Omental fat pad (tissue), 4 donors: ENCODE results near the gene PROSER2. TPM values are rescaled to one million over a fixed set of nuclear protein-coding genes. Genes with fewer than 3 reads are reported as not detected.

ENCODE experiments used
- ATAC-seq: fragments of 150-250 bp; one replicate; pipeline ENCODE4 v1.9.1; 2016; ENCODE audit warnings: mild to moderate bottlenecking, moderate library complexity; ENCODE audit not compliant: low FRiP score
- DNase-seq: peaks from one replicate; pipeline ENCODE4 v3.0.0-alpha.2; 2019; ENCODE audit warnings: low spot score
- total RNA-seq, 4 donors: library from RNA; depleted of rRNA; stranded (reverse); fragments of >200 nt; gene quantifications; one replicate each; pipeline ENCODE4 v1.1.0, GENCODE V29; 2016
- TF ChIP-seq, protein P1 (sequence below), 3 donors: fragments of 450-650 bp; IDR thresholded peaks; one replicate each; pipeline ENCODE4 v1.5.1; 2016 to 2017; ENCODE audit warnings: antibody characterized with exemption in 3 of 3, mild to moderate bottlenecking in 3 of 3, moderate library complexity in 2 of 3

The PROSER2 gene
- total RNA-seq, 4 donors from 2014 or later = 1.1 to 8.2 (median 6.3) TPM

DNA sequence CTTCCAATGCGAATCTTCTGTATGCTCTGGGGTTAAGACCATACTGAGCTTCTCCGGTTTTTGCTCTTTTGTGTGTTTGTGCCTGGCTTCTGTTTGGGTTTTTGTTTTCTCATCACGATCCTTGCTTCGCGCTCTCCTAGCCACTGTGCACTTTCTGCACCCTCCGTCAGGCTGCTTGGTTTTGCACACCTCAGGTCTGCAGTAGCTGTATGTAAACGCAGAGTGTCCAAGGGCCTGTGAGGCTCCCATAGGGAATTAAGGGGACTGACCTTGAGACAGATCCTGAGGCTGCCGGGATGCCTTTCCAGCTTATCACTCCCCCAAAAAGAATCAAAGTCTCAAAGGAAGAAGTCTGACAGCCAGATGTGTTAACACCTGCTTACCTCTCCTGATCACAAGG lies 95.2 kb downstream of the PROSER2 start:
- ATAC-seq (no peak), DNase-seq (no peak)
- TF ChIP-seq, protein P1, sequence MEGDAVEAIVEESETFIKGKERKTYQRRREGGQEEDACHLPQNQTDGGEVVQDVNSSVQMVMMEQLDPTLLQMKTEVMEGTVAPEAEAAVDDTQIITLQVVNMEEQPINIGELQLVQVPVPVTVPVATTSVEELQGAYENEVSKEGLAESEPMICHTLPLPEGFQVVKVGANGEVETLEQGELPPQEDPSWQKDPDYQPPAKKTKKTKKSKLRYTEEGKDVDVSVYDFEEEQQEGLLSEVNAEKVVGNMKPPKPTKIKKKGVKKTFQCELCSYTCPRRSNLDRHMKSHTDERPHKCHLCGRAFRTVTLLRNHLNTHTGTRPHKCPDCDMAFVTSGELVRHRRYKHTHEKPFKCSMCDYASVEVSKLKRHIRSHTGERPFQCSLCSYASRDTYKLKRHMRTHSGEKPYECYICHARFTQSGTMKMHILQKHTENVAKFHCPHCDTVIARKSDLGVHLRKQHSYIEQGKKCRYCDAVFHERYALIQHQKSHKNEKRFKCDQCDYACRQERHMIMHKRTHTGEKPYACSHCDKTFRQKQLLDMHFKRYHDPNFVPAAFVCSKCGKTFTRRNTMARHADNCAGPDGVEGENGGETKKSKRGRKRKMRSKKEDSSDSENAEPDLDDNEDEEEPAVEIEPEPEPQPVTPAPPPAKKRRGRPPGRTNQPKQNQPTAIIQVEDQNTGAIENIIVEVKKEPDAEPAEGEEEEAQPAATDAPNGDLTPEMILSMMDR (IDR thresholded peaks at IDR 0.05) = no peak

DNA sequence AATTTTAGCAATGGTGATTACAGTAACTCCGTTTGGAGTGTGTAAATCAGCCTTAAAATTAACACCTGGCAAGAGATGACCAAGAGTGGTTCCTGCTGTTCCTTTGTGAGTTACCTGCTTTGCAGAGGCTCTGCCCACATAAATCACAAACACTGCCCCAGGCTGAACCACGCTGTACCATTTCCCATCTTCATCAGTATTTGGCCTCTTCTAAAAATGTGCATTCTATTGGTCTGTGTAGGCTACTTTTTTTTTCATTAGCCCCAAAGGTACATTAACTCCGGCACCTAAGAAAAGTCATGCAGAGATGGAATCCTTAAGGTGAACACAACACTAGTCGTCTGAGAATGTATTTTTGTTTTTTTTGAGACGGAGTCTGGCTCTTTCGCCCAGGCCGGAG lies 96.1 kb downstream of the PROSER2 start:
- DNase-seq (no peak), ATAC-seq (no peak)
- TF ChIP-seq, protein P1 (IDR thresholded peaks at IDR 0.05) = no peak

Other genes with a start within 250 kb of the PROSER2 start
- gene USP6NL, start 211.7 kb upstream of the PROSER2 start, total RNA-seq = 10 to 100 TPM; 13.9 to 17.1 (median 15.8) TPM
- gene ECHDC3, start 81.0 kb upstream of the PROSER2 start, total RNA-seq = 100 to 1,000 TPM; 138 to 577 (median 292) TPM
- 10 to 100 TPM; 16.1 to 25.2 (median 19.3) TPM for gene UPF2, start 219.5 kb downstream of the PROSER2 start, total RNA-seq
- gene DHTKD1, start 245.6 kb downstream of the PROSER2 start, total RNA-seq = 10 to 100 TPM; 18.3 to 29.5 (median 26.1) TPM